HepG2 (cell line): Measurements from ENCODE around the gene SMYD5. TPM values are rescaled to one million over a fixed set of nuclear protein-coding genes. Genes with fewer than 3 reads are reported as not detected.

Experiments
- ATAC-seq: fragments of 200-7000 bp; cut with Tn5 transposase; 3 replicates; pipeline ENCODE4 v1.9.1; 2020; ENCODE audit warnings: mild to moderate bottlenecking, moderate library complexity
- BruUV-seq: library from RNA; stranded (reverse); fragments of 400-500 nt; replicated peaks from 2 replicates; lab custom pipeline; 2021; lab: Mats Ljungman, UMichigan
- CTCF ChIA-PET: fragments of 300-600 bp; formaldehyde crosslinking; extraction: SDS; loops from one replicate; lab custom pipeline; 2021; ENCODE audit warnings: low total read pairs, inconsistent platforms, low intra/inter-chr PET ratio; lab: Yijun Ruan, JAX
- POLR2A ChIA-PET: fragments of 350-600 bp; sonication (Branson Sonifier 250); formaldehyde crosslinking; loops from one replicate; lab custom pipeline; 2020; ENCODE audit warnings: antibody characterized with exemption, inconsistent platforms; lab: Yijun Ruan, JAX
- DNase-seq: peaks from one replicate; pipeline ENCODE4 v3.0.0-alpha.2; 2015; ENCODE audit warnings: low spot score
- FAIRE-seq: peaks from 3 replicates; lab custom pipeline; 2011; peaks lifted over from hg19 to GRCh38; lab: Jason Lieb, UNC
- H2AFZ ChIP-seq: one replicate; pipeline ENCODE4 v1.6.1; 2011; ENCODE audit warnings: low read length, inconsistent platforms
- H3K27ac ChIP-seq: fragments of 300-600 bp; 3 replicates; pipeline ENCODE4 v1.8.0; 2011; ENCODE audit warnings: mixed run types, mild to moderate bottlenecking, mixed read lengths, low read length, inconsistent platforms; ENCODE audit not compliant: insufficient read depth; ENCODE audit errors: extremely low read length
- H3K27me3 ChIP-seq, 2 experiments: fragments of 200-600 bp in 1 of 2; 2 replicates in 1 of 2; 3 replicates in 1 of 2; pipeline versions ENCODE4 v1.6.0 to v1.8.0; 2011; ENCODE audit warnings: low read length in 2 of 2, mild to moderate bottlenecking in 2 of 2, moderate library complexity in 2 of 2, inconsistent platforms in 1 of 2; ENCODE audit not compliant: insufficient read depth in 2 of 2, control insufficient read depth in 1 of 2
- H3K36me3 ChIP-seq, 2 experiments: fragments of 200-600 bp in 1 of 2; replicated peaks in 1 of 2; 2 replicates in 1 of 2; 3 replicates in 1 of 2; pipeline versions ENCODE4 v1.5.1 to v1.8.0; 2011; ENCODE audit warnings: low read length in 2 of 2, inconsistent platforms in 1 of 2; ENCODE audit not compliant: insufficient read depth in 2 of 2, control insufficient read depth in 1 of 2
- H3K4me1 ChIP-seq: 2 replicates; pipeline ENCODE4 v1.5.1; 2012; ENCODE audit warnings: low read length, inconsistent platforms; ENCODE audit not compliant: insufficient read depth
- H3K4me2 ChIP-seq: 2 replicates; pipeline ENCODE4 v1.6.0; 2011; ENCODE audit warnings: low read depth, low read length, inconsistent platforms
- H3K4me3 ChIP-seq, 3 experiments: fragments of 200-600 bp in 1 of 3; sonication (generic), shearing (Covaris generic) in 1 of 3; replicated peaks in 1 of 3; 2 replicates each; pipeline ENCODE4 v1.5.1; 2011 to 2016; ENCODE audit warnings: low read length in 3 of 3, inconsistent platforms in 2 of 3, low read depth in 2 of 3, mild to moderate bottlenecking in 2 of 3, control low read depth in 1 of 3, mixed read lengths in 1 of 3; ENCODE audit not compliant: insufficient read depth in 1 of 3
- H3K79me2 ChIP-seq: one replicate; pipeline ENCODE4 v1.6.1; 2011; ENCODE audit warnings: low read length, inconsistent platforms; ENCODE audit not compliant: insufficient read depth
- H3K9ac ChIP-seq: 2 replicates; pipeline ENCODE4 v1.6.0; 2011; ENCODE audit warnings: mild to moderate bottlenecking, low read depth, low read length, inconsistent platforms; ENCODE audit not compliant: insufficient read depth
- H3K9me3 ChIP-seq: 2 replicates; pipeline ENCODE4 v1.5.1; 2012; ENCODE audit warnings: mild to moderate bottlenecking, low read length
- H4K20me1 ChIP-seq: 2 replicates; pipeline ENCODE4 v1.6.0; 2011; ENCODE audit warnings: inconsistent platforms, mild to moderate bottlenecking, low read length, moderate library complexity; ENCODE audit not compliant: insufficient read depth
- MAFF ChIP-seq: IDR thresholded peaks from 2 replicates; pipeline ENCODE4 v1.6.1; 2011; ENCODE audit warnings: low read depth, low read length, improper control_type of control experiment
- MAFK ChIP-seq, 2 experiments: IDR thresholded peaks in 1 of 2; conservative IDR thresholded peaks in 1 of 2; 2 replicates each; pipeline ENCODE4 v1.6.1; 2011; ENCODE audit warnings: improper control_type of control experiment in 2 of 2, low read length in 2 of 2
- NCOA5 ChIP-seq: sonication (generic); formaldehyde crosslinking; IDR thresholded peaks from 2 replicates; pipeline ENCODE4 v1.4.0; 2020; ENCODE audit warnings: missing genetic modification reagents
- ZNF598 ChIP-seq: sonication (generic); formaldehyde crosslinking; IDR thresholded peaks from 2 replicates; pipeline ENCODE4 v1.5.1; 2020; ENCODE audit warnings: mild to moderate bottlenecking, missing genetic modification reagents, borderline replicate concordance
- ZNF816 ChIP-seq: sonication (generic); formaldehyde crosslinking; IDR thresholded peaks from 2 replicates; pipeline ENCODE4 v1.8.0; 2022; ENCODE audit warnings: missing genetic modification reagents, mild to moderate bottlenecking, borderline replicate concordance
- WGBS: methylation state at CpG from one replicate; pipeline ENCODE4 v1.1.6; 2017; ENCODE audit warnings: low lambda C conversion rate; 5-methylcytosine and 5-hydroxymethylcytosine counted together
- in situ Hi-C: cut with HindIII; loops from 2 replicates; pipeline ENCODE4 v1.10.0; 2017; ENCODE audit warnings: low pct_unique_long_range_greater_than_20kb; ENCODE audit not compliant: extremely low pct_ligation_motif_present
- intact Hi-C: fragments of 100-400 bp; cut with micrococcal nuclease; formaldehyde crosslinking; loops from one replicate; pipeline ENCODE4 v1.10.0; 2022; ENCODE audit not compliant: unreplicated experiment
- polyA plus RNA-seq, 8 experiments: library from polyadenylated mRNA; depleted of rRNA in 3 of 8; stranded (reverse) in 7 of 8; unstranded in 1 of 8; fragments of >200 nt; fragmentation: Illumina TruSeq in 4 of 8; extraction: Trizol in 4 of 8; gene quantifications; 2 replicates each; pipeline versions ENCODE4 v1.2.1 to v1.2.3, GENCODE V29; 2011 to 2016; ENCODE audit warnings: low read depth in 4 of 8, missing spikeins in 1 of 8, mixed read lengths in 1 of 8; ENCODE audit not compliant: insufficient read depth in 1 of 8
- total RNA-seq, 5 experiments: library from RNA; depleted of rRNA; stranded (reverse); fragments of >200 nt; fragmentation: Illumina TruSeq; extraction: Trizol; gene quantifications; 2 replicates each; pipeline ENCODE4 v1.2.3, GENCODE V29; 2016; ENCODE audit warnings: low read depth in 1 of 5
- TF ChIP-seq, protein P1 (sequence below): sonication (generic); formaldehyde crosslinking; IDR thresholded peaks from 2 replicates; pipeline ENCODE4 v1.4.0; 2020; ENCODE audit warnings: missing genetic modification reagents
- TF ChIP-seq, protein P2 (sequence below): sonication (generic); formaldehyde crosslinking; IDR thresholded peaks from 2 replicates; pipeline ENCODE4 v1.5.0; 2020; ENCODE audit warnings: mild to moderate bottlenecking, missing genetic modification reagents
- TF ChIP-seq, protein P3 (sequence below): fragments of 450-650 bp; IDR thresholded peaks from 2 replicates; pipeline ENCODE4 v1.6.1; 2017

The SMYD5 gene
- total and polyA plus RNA-seq, 2 of the 13 experiments (the other 11 are each of a cell fraction or from before 2014, with no cell fraction given) = 55.8 to 70.4 TPM

DNA sequence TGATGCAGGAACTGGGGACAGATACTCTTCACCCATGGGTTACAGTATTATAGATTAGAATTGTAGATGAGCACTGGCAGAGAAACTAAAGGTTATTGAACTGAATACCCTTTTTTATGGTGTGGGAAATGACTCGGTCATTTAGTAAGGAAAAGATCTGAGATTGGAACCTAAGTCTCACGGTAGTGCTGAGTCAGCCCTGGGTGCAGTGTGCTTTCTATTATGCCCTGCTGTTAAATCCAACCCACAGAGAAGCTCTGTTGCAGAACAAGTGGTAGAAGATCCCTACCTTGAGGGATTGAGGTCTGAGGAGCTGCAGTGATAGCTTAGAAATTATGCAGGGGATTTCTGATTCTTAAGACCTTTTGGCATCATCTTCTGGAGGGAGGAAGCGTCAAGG, 32.8 kb downstream of the SMYD5 start:
- Histone ChIP-seq H3K9ac (no peak overlapping the region), H3K4me1 (peaks cover 30% of the 10 kb centered on the region), H3K36me3 (peaks cover 70 to 94% of the 10 kb centered on the region in 2 experiments), H3K9me3 (no peaks in the 10 kb centered on the region), H3K4me3 (no peak overlapping the region), H4K20me1 (peaks cover 6% of the 10 kb centered on the region; the same call in 1 of the 2 replicates), H3K27ac (no peak overlapping the region), H2AFZ (no peak overlapping the region), H3K27me3 (no peaks in the 10 kb centered on the region), H3K4me2 (no peak overlapping the region), H3K79me2 (peaks cover 6% of the 10 kb centered on the region)
- in situ Hi-C loops = no loop called here
- ATAC-seq (no peak), DNase-seq (no peak), FAIRE-seq (no peak)
- TF ChIP-seq, protein P1, sequence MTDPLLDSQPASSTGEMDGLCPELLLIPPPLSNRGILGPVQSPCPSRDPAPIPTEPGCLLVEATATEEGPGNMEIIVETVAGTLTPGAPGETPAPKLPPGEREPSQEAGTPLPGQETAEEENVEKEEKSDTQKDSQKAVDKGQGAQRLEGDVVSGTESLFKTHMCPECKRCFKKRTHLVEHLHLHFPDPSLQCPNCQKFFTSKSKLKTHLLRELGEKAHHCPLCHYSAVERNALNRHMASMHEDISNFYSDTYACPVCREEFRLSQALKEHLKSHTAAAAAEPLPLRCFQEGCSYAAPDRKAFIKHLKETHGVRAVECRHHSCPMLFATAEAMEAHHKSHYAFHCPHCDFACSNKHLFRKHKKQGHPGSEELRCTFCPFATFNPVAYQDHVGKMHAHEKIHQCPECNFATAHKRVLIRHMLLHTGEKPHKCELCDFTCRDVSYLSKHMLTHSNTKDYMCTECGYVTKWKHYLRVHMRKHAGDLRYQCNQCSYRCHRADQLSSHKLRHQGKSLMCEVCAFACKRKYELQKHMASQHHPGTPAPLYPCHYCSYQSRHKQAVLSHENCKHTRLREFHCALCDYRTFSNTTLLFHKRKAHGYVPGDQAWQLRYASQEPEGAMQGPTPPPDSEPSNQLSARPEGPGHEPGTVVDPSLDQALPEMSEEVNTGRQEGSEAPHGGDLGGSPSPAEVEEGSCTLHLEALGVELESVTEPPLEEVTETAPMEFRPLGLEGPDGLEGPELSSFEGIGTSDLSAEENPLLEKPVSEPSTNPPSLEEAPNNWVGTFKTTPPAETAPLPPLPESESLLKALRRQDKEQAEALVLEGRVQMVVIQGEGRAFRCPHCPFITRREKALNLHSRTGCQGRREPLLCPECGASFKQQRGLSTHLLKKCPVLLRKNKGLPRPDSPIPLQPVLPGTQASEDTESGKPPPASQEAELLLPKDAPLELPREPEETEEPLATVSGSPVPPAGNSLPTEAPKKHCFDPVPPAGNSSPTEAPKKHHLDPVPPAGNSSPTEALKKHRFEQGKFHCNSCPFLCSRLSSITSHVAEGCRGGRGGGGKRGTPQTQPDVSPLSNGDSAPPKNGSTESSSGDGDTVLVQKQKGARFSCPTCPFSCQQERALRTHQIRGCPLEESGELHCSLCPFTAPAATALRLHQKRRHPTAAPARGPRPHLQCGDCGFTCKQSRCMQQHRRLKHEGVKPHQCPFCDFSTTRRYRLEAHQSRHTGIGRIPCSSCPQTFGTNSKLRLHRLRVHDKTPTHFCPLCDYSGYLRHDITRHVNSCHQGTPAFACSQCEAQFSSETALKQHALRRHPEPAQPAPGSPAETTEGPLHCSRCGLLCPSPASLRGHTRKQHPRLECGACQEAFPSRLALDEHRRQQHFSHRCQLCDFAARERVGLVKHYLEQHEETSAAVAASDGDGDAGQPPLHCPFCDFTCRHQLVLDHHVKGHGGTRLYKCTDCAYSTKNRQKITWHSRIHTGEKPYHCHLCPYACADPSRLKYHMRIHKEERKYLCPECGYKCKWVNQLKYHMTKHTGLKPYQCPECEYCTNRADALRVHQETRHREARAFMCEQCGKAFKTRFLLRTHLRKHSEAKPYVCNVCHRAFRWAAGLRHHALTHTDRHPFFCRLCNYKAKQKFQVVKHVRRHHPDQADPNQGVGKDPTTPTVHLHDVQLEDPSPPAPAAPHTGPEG = no peak
- TF ChIP-seq, protein P2, sequence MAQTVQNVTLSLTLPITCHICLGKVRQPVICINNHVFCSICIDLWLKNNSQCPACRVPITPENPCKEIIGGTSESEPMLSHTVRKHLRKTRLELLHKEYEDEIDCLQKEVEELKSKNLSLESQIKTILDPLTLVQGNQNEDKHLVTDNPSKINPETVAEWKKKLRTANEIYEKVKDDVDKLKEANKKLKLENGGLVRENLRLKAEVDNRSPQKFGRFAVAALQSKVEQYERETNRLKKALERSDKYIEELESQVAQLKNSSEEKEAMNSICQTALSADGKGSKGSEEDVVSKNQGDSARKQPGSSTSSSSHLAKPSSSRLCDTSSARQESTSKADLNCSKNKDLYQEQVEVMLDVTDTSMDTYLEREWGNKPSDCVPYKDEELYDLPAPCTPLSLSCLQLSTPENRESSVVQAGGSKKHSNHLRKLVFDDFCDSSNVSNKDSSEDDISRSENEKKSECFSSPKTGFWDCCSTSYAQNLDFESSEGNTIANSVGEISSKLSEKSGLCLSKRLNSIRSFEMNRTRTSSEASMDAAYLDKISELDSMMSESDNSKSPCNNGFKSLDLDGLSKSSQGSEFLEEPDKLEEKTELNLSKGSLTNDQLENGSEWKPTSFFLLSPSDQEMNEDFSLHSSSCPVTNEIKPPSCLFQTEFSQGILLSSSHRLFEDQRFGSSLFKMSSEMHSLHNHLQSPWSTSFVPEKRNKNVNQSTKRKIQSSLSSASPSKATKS (CRISPR knock-in tag) = no peak
- TF ChIP-seq MAFF (peak; percentile 29; the same call in 1 of the 2 replicates), NCOA5 (no peak), ZNF816 (CRISPR knock-in tag) (no peak), MAFK (conservative IDR thresholded peaks at IDR 0.05 in 1 of 2, IDR thresholded peaks at IDR 0.05 in 1 of 2; ENCODE audit: low read length in 2 of 2) (peak; percentile 63 to 78), ZNF598 (CRISPR knock-in tag) (no peak)
- TF ChIP-seq, protein P3, sequence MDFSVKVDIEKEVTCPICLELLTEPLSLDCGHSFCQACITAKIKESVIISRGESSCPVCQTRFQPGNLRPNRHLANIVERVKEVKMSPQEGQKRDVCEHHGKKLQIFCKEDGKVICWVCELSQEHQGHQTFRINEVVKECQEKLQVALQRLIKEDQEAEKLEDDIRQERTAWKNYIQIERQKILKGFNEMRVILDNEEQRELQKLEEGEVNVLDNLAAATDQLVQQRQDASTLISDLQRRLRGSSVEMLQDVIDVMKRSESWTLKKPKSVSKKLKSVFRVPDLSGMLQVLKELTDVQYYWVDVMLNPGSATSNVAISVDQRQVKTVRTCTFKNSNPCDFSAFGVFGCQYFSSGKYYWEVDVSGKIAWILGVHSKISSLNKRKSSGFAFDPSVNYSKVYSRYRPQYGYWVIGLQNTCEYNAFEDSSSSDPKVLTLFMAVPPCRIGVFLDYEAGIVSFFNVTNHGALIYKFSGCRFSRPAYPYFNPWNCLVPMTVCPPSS = no peak
- intact Hi-C loops = no loop called here
- ChIA-PET POLR2A (interaction anchor here (0.7 to 2.1 kb wide), 3 partner anchors 9 to 13 kb away, joined by 3 to 12 read pairs (median 4); partner anchors contain the start of genes CCT7 and PRADC1), CTCF (no interaction called here)
- BruUV-seq = no TSS peak
- WGBS = 99% methylated on average over 3 of the region's 3 CpGs
